HK-2 (cell line): ENCODE results near the gene VPS33B.
"Not testable (repeated sequence)": the region's sequence is repeated elsewhere in the genome, so short reads cannot be mapped to it uniquely, and the experiment has no call there.

ENCODE experiments used
- DNase-seq: peaks from one replicate; pipeline ENCODE4 v3.0.0-alpha.2; 2018; ENCODE audit not compliant: unreplicated experiment

Gene VPS33B

DNA sequence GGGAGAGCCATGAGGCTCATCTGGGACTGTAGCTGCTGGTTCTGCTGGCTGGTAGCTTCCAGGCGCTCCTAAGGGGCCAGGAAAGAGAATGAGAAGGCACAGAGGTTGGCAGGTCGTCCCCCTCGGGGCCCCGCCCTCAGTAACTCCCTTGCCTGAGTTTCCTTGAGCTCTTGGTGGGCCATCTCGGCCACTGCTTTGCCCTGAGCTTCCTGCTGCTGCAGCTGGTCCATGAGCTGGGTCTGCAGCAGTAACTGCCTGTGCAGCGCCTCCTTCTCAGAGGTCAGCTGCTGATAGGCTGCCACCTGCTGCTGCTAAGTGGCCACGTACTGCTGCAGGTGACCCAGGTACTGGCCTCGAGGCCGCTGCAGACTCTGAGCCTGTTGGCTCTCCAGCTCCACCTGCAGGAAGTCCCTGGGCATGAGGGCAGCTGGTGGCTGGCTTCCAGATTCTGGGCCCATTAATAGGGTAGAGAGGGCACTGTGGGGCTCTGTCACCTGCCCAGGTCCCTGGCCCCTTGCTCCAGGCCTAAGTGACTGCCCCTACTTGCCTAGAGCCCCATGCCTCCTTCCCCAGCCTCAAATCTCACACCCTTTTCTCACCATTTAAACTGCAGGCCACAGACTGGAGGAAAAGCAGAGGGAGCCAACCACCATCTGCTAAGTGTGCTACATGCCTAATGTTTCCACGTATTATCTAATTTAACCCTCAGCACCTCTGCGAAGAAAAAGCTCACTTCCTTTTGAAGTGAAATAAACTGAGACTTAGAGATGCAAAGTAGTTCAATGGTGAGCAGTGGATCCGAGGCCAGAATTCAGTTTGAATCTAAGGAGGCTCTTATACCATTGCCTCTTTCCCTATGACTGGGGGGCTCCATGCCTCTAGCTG lies 10.8 kb upstream of the VPS33B start:
- DNase-seq, result peak; percentile 68

DNA sequence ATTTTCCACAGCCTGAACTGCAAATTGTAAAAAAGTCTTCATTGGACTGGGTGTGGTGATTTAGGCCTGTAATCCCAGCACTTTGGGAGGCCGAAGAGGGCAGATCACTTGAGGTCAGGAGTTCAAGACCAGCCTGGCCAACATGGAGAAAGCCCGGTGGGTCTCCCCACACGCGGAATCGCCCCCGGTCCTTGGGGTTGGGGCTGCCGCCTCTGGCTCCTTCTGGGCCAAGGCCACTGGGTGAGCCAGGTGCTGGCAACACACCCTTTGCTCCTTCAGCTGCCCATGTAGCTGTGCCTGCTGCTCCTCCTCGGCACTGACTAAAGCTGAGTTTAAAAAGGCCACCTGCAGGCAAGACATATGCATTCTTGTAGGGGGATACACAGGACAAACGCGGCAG lies 9.4 kb upstream of the VPS33B start:
- DNase-seq, result no peak

DNA sequence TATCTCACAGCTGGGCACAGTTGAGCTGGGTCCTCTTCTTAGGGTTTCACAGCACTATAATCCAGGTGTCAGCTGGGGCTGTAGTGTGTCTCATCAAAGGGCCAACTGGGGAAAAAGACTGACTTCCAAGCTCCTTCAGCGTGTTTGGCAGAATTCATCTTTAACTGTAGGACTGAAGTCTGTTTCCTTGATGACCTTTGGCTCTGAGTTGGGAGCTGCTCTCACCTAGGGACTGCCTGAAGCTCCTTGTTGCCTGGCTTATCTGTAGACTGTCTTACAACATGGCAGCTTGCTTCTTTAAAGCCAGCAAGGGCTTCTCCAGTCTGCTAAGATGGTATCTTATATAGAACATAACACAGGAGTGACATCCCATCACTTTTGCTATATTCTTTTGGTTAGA lies 5.3 kb upstream of the VPS33B start:
- DNase-seq, result no peak

DNA sequence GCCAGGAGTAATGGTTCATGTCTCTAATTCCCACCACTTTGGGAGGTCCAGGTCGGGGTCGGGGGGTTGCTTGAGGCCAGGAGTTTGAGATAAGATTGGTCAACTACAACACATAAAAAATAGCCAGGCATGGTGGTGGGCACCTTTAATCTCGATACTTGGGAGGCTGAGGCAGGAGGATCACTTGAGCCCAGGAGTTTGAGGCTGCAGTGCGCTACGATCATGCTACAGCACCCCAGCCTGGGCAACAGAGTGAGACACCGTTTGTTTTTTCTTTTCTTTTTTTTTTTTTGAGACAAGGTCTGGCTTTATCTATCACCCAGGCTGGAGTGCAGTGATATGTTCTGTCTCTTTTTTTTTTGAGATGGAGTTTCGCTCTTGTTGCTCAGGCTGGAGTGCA lies 1.3 kb upstream of the VPS33B start:
- no peak for DNase-seq

DNA sequence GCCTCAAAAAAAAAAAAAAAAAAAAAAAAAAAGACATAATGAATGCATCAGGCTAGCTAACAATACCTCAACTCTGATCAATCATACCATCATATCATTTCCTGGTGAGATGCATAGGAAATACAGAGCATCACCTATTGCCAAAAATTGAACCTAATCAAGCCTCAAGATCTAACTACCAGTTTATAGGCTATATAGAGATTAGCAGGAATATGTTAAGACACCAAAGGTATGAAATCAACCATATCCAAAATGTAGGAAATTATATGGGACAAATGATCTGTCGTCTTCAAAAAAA lies 387 bp upstream of the VPS33B start:
- DNase-seq, result no peak

DNA sequence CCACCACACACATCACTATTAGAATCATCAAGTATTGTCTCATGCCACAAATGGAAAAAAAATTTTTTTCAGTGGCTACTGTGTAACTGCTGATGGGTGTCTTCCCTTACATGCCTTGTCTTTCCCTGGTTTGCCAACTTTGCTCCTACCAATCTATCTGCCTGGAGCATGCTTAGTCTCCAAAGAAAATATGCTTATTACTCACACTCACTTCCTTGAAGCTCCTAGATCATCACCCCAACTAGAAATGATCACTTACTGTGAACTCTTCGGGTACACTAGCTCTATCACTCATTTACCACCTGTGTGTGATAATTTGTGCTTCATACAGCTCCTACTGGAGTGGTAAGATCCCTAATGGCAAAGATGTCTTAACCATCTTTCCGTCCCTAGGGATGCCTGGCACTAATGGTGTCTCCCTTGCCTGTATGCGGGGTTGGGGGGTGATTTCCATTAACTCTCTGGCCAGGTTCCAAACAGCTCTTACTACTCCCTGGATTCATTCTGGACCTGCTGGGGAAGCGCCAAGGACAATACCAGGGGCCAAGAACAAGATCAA lies 799 bp downstream of the VPS33B start:
- DNase-seq, result no peak

DNA sequence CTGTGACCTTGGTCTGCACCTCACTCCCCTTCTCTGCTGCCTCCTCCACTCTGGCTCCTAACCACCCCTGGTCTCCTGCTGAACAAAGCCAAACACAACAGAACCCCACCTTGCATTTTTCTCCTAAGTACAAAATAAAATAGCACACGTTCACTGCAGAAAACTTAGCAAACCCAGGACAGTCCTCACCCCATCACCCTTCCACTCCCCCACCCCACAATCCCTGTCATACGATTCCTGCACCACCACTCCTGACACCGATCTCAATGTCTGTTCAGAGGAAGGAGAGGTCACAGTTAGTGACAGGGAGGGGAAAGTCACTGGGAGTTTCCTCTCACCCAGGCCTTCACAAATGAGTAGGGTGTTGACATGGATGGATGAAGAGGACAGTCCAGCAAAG lies 4.2 kb downstream of the VPS33B start:
- DNase-seq, result no peak

DNA sequence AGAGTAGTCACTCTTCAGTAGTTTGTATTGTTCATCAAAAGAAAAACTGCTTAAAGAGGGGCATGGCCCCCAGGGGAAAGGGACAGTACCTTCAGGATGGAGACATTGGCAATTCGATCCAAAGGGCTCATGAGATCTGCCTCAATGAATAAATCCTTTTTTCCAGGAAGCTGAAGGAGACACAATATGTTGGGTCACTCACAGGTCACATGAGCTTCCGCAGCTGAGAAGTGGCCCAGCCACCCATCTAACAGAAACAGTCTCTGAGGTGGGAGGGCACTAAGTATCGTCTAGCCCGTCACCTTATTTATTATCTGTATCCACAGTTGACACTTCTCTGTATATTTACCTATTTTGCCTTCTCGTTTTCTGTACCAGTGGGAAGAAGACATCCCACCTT lies 4.7 kb downstream of the VPS33B start:
- no peak for DNase-seq

DNA sequence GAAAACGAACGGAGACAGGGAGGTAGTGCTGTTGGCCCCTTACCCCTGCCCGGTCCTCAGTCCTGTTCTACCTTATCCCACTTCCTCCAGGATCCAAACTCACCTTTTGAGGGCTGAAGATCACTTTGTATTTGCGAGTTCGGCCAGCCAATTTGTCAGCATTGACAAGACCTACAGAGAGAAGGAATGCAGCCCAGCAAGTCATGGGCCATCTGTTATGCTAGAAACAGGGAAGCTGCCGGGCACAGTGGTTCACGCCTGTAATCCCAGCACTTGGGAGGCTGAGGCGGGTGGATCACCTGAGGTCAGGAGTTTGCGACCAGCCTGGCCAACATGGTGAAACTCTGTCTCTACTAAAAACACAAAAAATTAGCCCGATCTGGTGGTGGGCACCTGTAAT lies 8.7 kb downstream of the VPS33B start:
- not testable (repeated sequence) for DNase-seq

DNA sequence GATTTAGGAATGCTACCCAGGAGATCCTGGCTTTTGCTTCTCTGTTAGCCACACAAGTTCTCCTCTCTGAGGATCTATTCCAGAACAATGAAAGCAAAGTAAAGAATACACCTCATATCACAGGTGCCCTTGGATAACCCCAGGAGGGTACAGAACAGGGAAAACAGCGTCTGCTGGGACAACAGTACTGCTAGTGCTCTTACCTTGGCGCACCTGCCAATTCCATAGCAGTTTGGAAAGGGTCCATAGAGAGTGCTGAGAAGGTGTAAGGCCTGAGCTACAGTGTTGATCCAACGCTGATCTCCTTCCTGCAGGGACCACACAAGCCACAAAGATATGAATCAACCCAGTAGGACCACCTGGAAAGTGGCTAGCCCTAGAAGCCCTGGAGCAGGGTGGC lies 15.1 kb downstream of the VPS33B start:
- no peak for DNase-seq

DNA sequence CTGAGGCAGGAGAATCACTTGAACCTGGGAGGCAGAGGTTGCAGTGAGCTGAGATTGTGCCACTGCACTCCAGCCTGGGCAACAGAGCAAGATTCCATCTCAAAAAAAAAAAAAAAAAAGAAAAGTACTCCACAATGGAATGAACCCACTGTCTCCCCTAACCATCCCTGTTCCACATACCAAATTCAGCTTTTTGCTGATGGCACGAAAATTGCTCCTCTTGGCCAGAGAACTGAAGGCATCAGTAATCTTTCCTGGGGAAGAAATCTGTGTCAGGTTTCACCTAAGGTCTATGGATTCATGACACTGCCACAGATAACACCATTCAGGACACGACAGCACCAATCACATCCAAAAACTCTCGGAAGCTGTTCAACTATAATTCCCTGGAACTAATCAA lies 21.2 kb downstream of the VPS33B start:
- no peak for DNase-seq

DNA sequence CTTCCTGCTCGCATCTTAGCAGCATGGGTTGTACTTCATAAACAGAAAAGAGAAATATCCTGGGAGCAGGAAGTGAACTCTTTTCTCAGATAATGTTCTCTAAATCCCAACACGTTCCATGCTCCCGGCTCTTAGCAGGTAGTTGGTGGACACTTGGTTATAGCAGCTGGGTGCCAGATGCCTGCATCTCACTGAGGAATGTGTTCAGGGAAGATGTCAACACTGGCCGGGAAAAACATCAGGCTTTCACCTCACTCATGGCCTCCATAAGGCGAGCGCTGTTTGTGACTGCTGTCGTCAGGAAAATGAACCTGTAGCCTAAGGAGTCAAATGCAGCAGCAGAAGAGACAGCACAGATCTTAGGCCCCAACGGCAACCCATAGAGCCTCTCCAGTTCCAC lies 23.7 kb downstream of the VPS33B start:
- no peak for DNase-seq

DNA sequence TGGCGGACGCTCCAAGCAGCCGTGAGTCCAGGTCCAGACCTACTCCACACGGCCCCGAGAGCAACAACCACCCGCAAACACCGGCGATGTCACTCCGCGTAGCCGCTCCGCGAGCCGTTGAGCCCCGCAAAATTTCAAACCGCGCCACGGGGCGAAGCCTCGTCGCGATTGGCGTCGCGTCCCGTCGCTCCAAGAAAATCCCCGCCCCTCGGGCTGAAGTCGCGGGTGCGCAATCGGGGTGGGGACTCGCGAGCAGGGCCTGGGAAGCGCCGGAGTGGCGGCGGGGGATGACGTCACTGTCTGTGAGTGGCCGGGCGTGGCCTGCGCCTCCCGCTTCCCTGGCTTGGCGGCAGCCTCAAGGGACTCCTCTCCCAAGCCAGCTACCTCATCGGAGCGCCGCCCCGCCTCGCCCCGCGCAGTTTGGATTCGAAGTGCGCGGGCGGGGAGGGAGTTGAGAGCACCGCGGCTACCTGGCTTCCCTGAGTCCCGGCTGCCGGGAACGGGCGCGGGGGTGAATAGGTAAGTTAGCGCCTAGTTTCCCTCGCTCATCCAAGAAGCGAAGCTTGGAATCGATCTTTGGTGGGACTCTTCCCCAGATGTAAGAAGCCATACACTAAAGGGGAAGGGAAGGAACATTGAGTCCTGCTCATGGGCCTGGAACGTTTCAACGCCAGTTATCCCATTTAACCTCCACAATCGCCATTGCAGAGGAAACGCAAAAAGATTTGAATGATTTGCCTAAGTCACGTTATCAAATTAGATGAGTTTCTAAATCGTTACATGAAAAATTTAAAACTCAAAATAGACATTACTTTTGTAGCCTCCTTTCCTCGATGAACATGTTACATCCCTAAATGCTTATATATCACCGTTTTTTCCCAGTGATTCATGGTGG lies 27.7 kb downstream of the VPS33B start, which contains the start of gene PRC1:
Gene PRC1 (minus strand): TSS at position 119 of the 895 bp plus-strand sequence. CDS start 118 bp downstream, at position 1.
- DNase-seq, result peak; percentile 96

DNA sequence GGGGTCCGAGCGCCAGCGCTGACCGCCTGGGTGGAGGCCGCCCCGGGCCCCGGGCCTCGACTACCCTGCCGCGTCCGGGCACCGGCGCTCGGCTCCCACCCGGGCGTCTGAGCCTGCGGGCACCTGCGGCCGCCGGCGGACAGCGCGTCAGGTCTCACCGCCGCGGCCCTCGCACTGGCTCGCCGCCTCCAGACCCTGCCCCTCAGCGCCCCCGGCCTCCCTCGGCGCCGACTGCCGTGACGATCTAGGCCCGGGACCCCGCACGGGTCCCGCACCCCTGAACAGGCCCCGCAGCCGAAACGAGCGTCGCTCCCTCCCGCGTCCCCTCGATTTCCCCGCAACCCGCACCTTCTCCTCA lies 28.4 kb downstream of the VPS33B start:
- DNase-seq, result peak; percentile 17

DNA sequence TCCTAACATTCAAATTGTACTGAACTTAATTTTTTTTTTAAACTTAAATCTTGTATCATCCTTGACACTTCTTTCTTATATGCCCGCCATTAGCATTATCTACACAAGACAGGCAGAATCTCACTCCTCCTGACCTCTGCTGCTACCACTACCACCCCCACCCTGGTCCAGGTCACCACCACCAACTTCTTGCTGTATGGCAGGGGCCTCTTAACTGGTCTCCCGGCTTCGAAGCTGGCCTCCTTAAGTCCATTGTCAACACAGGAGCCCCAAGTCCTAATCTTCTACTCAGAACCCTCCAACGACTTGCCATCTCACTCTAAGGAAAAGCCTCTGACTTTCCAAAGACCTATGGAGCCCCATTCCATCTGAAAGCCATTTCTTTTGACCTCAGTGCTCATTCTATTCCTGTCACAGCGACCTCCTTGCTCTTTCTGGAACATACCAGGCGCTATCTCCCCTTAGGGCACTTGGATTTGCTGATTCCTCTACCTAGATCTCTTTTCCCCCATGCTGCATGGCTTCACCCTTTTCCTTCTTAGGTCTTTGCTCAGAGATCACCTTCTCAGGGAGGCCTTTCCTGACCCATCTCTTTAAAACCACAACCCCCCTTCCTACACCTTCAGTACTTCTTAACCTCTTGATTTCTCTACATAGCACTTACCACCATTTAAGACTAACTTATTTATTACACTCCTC lies 30.7 kb downstream of the VPS33B start:
- DNase-seq, result no peak

DNA sequence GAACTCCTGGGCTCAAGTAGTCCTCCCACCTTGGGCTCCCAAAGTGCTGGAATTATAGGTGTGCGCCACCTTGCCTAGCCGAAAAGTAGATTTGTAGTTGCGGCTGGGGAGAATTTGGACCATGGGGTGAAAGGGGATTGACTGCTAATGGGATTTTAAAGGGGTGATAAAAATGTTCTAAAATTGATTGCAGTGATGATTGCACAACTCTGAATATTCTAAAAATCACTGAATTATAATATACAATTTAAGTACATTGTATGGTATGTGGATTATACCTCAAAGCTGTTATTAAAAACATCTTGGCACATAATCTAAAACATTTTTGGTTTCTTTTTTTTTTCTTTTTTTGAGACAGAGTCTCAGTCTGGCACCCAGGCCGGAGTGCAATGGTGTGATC lies 31.9 kb downstream of the VPS33B start:
- no peak for DNase-seq

DNA sequence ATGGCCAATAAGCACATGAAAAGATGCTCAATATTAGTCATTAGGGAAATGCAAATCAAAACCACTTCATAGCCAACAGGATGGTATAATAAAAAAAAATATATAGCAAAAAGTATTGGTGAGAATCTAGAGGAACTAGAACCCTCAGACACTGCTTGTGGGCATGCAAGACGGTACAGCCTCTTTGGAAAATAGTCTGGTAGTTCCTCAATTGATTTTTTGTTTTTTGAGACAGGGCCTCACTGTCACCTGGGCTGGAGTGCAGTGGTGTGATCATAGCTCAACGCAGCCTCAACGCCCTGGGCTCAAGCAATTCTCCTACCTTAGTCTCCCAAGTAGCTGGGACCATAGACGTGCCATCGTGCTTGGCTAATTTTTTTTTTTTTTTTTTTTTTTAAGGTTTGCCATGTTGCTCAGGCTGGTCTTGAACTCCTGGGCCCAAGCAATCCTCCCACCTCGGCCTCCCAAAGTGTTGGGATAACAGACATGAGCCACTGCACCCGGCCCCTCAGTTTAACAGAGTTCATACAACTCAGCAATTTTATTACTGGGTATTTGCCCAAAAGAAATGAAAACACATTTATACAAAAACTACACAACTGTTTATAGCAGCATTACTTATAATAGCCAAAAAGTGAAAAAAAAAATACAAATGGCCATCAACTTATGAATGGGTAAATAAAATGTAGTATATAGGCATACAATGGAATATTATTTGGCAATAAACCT lies 33.2 kb downstream of the VPS33B start:
- no peak for DNase-seq

DNA sequence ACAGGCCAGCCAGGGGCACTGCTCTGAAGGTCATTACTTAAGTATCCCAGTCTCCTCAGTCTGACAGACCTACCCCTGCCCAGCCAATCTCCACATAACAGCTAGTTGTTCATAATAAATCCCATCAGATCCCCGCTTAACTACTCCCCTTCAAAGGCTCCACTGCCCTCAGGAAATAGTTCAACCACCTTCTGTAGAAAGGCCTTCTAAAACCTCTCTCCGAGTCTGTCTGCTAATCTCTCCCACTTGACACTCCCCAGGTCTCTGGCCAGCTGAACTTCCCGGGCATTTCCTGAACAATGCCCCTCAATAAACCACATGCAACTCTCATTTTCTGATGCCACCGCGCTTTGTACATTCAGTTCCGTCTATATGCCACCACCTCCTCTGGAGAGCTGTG lies 34.1 kb downstream of the VPS33B start:
- DNase-seq, result no peak

DNA sequence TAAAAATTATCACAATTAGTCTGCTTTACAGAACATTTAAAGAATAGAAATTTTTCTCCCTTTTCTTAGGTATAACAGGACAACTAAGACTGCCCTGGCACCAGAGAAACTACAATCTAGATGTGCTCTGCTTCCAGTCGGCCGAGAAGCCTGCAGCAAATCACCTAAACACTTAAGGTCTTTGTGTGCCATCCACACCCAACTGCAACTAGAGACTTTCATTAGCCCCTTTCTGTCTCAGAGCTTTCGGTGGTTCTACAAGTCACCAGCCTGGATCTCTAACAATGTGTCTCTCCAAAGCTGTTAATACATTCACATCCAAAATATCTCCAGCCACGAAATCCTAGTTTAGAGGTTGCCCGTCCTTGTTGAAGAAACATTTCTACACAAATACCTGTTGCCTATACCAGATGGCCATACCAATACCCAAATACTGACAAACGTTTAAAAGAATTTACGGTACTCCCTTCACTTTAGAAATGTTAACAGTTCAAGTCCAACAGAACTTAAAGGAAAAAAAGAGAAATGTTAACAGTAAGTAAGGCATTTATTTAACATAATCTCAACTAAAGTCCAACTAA lies 34.7 kb downstream of the VPS33B start:
- DNase-seq, result no peak

DNA sequence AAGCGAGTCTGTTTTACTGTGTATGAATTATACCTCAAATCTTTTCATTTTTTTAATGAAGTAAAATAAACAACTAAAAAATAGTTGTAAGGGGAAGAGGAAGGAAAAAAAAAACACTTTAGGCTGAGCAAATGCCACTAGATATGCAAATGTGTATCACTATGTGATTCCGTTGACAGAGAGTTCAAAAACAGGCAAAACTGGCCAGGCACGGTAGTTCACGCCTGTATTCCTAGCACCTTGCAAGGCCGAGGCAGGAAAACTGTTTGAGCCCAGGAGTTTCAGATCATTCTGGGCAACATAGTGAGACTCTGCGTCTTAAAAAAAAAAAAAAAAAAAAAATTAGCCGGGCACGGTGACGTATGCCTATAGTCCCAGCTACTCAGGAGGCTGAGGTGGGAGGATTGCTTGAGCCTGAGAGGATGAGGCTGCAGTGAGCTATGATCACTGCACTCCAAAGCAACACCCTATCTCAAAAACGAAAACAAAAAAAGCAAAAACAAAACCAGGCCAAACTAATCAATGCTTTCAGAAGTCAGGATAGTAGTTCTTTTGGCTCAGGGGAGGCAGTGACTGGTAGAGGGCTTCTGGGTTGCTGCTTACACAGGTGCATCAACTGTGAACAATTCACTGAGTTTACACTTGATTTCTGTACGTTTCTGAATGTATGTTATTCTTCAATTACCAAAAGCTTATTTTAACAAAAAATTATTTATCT lies 35.4 kb downstream of the VPS33B start:
- DNase-seq, result no peak
